ACC112 (cell line): ENCODE data around the gene RETREG1.

Experiments
- H2AFZ ChIP-seq: fragments of 200-600 bp; sonication (generic); one replicate; pipeline ENCODE4 v1.6.0; 2017; ENCODE audit warnings: antibody characterized with exemption, low read length; ENCODE audit not compliant: unreplicated experiment
- H3K27ac ChIP-seq: fragments of 200-600 bp; sonication (generic); 2 replicates; pipeline ENCODE4 v1.5.1; 2014; ENCODE audit warnings: low read depth, mild to moderate bottlenecking, antibody characterized with exemption, low read length, moderate library complexity
- H3K27me3 ChIP-seq: fragments of 200-600 bp; sonication (generic); 2 replicates; pipeline ENCODE4 v1.6.1; 2014; ENCODE audit warnings: mild to moderate bottlenecking, antibody characterized with exemption, low read length, moderate library complexity, mixed read lengths; ENCODE audit not compliant: insufficient read depth
- H3K36me3 ChIP-seq: fragments of 200-600 bp; sonication (generic); 2 replicates; pipeline ENCODE4 v1.6.1; 2016; ENCODE audit warnings: mild to moderate bottlenecking, antibody characterized with exemption, low read length, moderate library complexity, mixed read lengths; ENCODE audit not compliant: insufficient read depth
- H3K4me1 ChIP-seq: fragments of 200-600 bp; sonication (generic); one replicate; pipeline ENCODE4 v1.6.1; 2016; ENCODE audit warnings: low read length, mixed read lengths; ENCODE audit not compliant: insufficient read depth, unreplicated experiment, control insufficient read depth
- H3K4me3 ChIP-seq: fragments of 200-600 bp; sonication (generic); 2 replicates; pipeline ENCODE4 v1.5.1; 2014; ENCODE audit warnings: mild to moderate bottlenecking, low read depth, low read length
- H3K79me2 ChIP-seq: fragments of 200-600 bp; sonication (generic); one replicate; pipeline ENCODE4 v1.6.0; 2016; ENCODE audit warnings: low read length; ENCODE audit not compliant: control insufficient read depth, unreplicated experiment, insufficient read depth

Gene RETREG1

DNA sequence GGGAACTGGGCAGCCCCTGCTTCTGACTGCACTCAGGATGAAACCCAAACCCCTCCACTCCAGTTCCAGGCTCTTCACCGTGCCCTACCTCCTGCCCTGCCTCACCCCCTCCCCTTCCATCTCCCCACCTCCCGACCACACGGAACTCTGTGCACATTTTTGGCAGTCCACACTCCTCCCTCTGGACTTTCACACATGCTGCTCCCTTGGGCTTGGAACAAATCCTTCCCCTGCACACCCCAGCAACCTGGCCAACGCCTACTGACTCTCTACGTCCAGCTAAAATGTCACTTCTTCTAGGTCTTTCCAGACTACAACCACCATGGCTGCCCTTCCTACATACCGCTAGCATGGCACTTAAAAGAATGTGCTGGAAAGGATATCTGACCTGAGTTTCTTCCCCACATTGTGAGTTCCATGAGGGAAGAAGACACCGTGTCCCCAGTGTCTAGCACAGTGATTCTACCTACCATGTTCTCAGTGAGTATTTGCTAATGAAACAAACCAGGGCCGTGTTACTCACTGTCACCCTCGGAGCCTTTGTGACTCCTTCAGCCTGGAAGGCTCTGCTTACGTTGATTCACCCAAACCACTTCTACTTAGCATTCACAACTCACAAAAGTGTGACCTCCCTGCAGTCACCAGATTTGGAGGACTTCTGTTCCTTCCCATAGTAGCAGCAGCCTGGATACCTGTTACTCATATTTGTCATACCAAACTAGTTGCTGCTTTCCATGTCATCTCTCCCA lies 18.7 kb downstream of the RETREG1 start:
- Histone ChIP-seq H3K79me2 (no peaks in the 10 kb centered on the region), H3K4me1 (peaks cover 6% of the 10 kb centered on the region), H3K27ac (no peak overlapping the region), H3K36me3 (no peaks in the 10 kb centered on the region), H3K4me3 (no peak overlapping the region), H3K27me3 (peaks cover 8% of the 10 kb centered on the region; the same call in 1 of the 2 replicates), H2AFZ (no peak overlapping the region)

DNA sequence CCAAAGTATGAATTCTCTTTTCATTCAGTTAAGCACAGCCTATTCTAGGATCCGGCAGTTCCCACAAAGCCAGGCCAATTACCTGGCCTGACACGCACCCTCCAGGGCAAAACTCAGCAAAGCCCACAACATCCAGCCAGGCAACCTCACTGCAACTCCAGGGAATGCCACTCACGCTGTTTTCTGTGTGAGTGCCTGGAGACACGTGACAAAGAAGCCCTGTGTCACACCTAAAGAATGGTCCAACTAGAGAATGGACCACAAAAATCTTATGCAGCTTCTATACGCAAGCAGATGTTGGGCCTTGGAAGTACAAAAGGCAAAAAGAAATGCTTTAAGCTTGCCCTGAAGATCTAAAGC lies 20.2 kb downstream of the RETREG1 start:
- Histone ChIP-seq H3K4me1 (peaks cover 6% of the 10 kb centered on the region), H3K79me2 (no peaks in the 10 kb centered on the region), H3K36me3 (no peaks in the 10 kb centered on the region), H3K27ac (no peak overlapping the region), H3K4me3 (no peak overlapping the region), H2AFZ (no peak overlapping the region), H3K27me3 (peaks cover 8% of the 10 kb centered on the region; the same call in 1 of the 2 replicates)

DNA sequence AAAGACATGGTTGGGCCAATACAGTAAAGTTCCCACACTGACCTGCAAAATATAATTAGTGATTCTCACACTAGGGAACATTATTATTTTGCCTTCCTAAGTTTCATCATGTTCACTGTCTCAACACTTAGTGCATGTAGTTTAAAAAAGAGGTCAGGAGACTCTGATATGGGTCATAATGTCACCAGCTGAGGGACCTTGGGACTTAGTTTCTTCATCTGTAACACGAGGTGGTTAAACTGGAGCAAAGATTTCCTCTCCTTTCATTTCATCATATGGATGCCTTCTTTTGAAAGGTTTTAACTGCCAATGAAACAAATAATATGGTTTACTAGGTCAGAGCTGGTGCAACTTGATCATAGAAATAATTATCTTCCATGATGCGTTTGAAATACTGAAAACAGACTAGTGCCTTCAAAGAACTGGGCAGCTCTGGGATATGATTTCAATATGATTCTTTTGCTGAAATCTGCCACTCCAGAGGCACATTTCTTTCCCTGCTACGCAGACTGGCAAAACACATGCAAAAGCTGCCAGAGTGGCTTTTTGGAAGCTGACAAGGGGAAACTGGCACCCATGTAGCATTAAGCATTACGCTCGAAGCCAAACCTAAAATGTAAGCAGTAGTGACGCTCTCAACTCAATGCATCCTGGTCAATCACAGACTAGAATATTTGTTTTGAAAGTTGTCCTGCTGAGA lies 20.8 kb downstream of the RETREG1 start:
- H3K36me3 ChIP-seq = no peaks in the 10 kb centered on the region
- H3K27ac ChIP-seq = no peak overlapping the region

DNA sequence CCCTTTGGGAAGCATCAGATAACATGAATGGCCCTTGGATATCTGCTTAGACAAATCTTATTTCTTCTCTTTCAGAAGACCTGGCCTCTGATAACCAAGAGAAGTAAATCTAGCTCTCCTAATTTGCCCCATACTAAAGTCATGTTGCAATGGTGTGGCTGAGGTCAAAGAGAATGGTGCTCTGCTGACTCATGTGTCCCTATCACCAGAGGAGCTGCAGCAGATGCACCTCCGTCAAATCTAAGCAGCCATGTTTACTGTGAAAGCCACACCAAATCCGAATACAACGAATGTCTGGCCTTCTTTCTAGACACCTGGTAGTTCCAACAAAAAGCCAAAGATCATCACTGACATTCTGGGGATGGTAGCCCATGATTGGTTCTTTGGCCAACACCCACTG lies 23.2 kb downstream of the RETREG1 start:
- H3K36me3 ChIP-seq = no peaks in the 10 kb centered on the region
- H3K79me2 ChIP-seq = no peaks in the 10 kb centered on the region
- no peak overlapping the region for H3K27ac ChIP-seq
- H3K4me3 ChIP-seq = no peak overlapping the region
- H3K4me1 ChIP-seq = no peaks in the 10 kb centered on the region
- no peak overlapping the region for H2AFZ ChIP-seq
- H3K27me3 ChIP-seq = peaks cover 8% of the 10 kb centered on the region; the same call in 1 of the 2 replicates

More for the DNA sequence above, 20.8 kb downstream of the RETREG1 start:
- Histone ChIP-seq H3K4me3 (no peak overlapping the region), H3K79me2 (no peaks in the 10 kb centered on the region), H3K4me1 (peaks cover 6% of the 10 kb centered on the region), H2AFZ (no peak overlapping the region), H3K27me3 (peaks cover 8% of the 10 kb centered on the region; the same call in 1 of the 2 replicates)

DNA sequence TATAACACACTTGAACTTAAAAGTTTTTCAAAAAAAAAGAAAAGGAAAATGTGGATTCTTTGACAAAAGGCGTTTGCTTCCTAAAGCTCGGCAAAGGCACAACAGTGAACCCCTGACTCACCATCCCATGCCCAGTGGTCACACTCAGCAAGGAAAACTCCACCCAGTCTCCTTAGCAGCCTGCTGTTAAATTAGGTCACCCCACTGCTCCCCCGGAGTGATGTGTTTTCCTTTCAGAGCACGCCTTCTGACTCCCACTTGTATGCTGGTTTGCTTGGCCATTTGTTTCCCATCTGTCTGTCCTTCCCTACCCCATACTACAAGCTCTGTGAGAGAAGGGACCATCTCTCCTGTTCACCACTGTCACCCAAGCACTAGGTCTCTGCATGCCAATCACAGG lies 23.8 kb downstream of the RETREG1 start:
- no peak overlapping the region for H3K4me3 ChIP-seq
- no peak overlapping the region for H2AFZ ChIP-seq
- H3K4me1 ChIP-seq = no peaks in the 10 kb centered on the region
- peaks cover 8% of the 10 kb centered on the region; the same call in 1 of the 2 replicates for H3K27me3 ChIP-seq
- no peak overlapping the region for H3K27ac ChIP-seq
- H3K36me3 ChIP-seq = no peaks in the 10 kb centered on the region
- H3K79me2 ChIP-seq = no peaks in the 10 kb centered on the region

DNA sequence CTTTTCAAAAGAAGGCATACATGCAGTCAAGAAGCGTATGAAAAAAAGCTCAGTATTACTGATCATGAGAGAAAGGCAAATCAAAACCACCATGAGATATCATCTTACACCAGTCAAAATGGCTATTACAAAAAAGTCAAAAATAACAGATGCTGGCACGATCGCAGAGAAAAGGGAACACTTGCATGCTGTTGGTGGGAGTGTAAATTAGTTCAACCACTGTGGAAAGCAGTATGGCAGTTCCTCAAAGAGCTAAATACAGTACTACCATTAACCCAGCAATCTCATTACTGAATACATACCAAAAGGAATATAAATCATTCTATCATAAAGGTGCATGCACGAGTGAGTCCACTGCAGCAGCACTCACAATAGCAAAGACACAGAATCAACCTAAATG lies 24.5 kb downstream of the RETREG1 start:
- no peaks in the 10 kb centered on the region for H3K36me3 ChIP-seq
- no peaks in the 10 kb centered on the region for H3K4me1 ChIP-seq
- peaks cover 9% of the 10 kb centered on the region; the same call in 1 of the 2 replicates for H3K27me3 ChIP-seq
- no peaks in the 10 kb centered on the region for H3K79me2 ChIP-seq
- no peak overlapping the region for H3K27ac ChIP-seq
- no peak overlapping the region for H3K4me3 ChIP-seq
- no peak overlapping the region for H2AFZ ChIP-seq

DNA sequence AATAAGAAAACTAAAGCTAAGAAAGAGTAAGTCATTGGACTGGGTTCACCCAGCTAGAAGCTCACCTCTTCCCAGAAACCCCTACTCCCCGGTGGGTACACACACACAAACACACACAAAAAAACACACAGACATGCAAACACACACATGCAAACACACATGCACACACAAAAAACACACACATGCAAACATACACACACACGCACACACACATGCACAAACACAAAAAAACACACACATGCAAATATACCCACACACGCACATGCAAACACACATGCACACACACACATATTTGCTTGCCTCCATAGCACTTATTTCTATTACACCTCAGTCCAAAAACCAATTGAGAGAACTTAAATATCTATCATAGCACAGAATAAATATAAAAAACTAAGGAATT lies 26.1 kb downstream of the RETREG1 start:
- no peaks in the 10 kb centered on the region for H3K36me3 ChIP-seq
- H3K4me1 ChIP-seq = no peaks in the 10 kb centered on the region

DNA sequence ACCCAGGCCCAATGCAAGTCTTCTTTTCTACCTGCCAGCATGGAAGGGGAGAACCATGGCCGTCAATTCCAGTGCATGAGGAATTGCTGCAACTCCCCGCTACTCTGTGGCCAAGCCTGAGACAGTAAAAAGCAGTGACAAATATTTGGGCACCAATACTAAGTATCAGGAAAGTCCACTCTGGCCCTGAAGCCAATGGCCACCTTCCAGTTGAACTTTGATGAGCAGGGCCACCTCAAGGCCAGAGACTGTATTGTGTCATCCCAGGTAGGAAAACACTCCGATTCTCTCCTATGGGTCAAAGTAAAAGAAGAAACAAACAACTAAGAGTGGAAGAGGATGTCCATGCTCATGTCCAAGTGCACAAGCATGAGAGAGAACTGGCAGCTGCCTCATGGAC lies 27.1 kb downstream of the RETREG1 start:
- no peak overlapping the region for H3K4me3 ChIP-seq
- H3K27ac ChIP-seq = no peak overlapping the region
- H3K4me1 ChIP-seq = no peaks in the 10 kb centered on the region
- H3K36me3 ChIP-seq = no peaks in the 10 kb centered on the region
- peaks cover 10% of the 10 kb centered on the region for H3K27me3 ChIP-seq
- H3K79me2 ChIP-seq = no peaks in the 10 kb centered on the region
- no peak overlapping the region for H2AFZ ChIP-seq

More for the DNA sequence above, 26.1 kb downstream of the RETREG1 start:
- Histone ChIP-seq H3K79me2 (no peaks in the 10 kb centered on the region), H3K27ac (no peak overlapping the region), H3K4me3 (no peak overlapping the region), H2AFZ (no peak overlapping the region), H3K27me3 (peaks cover 10% of the 10 kb centered on the region)

DNA sequence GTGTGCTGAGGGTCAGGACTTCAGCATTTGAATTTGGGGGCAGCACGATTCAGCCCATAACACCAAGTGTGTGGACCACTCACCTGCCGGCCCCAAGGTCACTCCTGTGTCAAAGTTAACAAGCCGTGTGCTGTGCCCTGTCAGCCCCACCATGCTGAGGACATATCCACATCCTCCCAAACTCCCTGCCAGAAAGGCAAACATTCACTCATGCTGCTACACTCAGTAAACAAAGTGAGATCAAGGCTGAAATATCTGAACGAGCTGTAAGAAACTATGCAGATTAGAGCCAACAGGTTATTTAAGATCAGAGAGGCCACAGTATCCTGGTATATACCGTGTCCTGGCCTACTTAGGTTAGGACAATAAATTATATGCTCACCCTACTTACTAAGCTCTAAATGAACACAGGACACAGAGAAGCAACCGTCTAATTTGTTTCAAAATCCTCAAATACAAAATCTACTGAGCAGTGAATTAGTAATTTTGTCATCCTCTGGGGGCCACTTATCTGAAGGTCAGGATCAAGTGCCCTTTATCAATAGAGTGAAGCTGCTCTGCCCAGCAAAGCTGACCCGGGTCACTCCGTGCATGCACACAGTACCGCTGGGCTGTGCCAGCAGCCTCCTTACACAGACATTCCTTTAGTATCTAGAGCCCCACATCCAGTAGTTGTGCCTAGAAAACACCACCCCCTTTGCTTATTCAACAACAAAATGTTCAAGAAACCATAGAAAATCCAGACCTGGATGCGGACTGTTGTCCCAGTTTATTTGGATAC lies 28.2 kb downstream of the RETREG1 start:
- no peak overlapping the region for H3K27ac ChIP-seq
- no peaks in the 10 kb centered on the region for H3K79me2 ChIP-seq
- H3K27me3 ChIP-seq = peaks cover 10% of the 10 kb centered on the region
- no peak overlapping the region for H2AFZ ChIP-seq
- no peaks in the 10 kb centered on the region for H3K4me1 ChIP-seq
- no peak overlapping the region for H3K4me3 ChIP-seq
- no peaks in the 10 kb centered on the region for H3K36me3 ChIP-seq

DNA sequence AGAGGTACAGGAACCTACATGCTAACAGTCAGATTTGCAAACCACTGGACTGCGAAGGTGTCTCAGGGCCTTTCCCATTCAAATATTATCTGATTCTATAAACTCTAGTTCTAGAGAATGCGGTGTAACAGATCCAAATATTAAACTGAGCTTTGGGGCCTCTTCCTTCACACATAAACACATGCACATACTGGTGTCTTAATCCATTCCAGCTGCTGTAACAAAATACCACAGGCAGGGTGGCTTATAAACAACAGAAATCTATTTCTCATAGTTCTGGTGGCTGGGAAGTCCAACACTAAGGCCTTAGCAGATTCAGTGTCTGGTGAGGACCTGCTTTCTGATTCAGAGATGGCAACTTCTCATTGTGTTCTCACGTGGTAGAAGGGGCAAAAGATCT lies 30.2 kb downstream of the RETREG1 start:
- Histone ChIP-seq H2AFZ (no peak overlapping the region), H3K79me2 (no peaks in the 10 kb centered on the region), H3K36me3 (no peaks in the 10 kb centered on the region), H3K27me3 (peaks cover 10% of the 10 kb centered on the region), H3K27ac (no peak overlapping the region), H3K4me3 (no peak overlapping the region), H3K4me1 (no peaks in the 10 kb centered on the region)
